K562 (cell line): ENCODE measurements around the gene GORASP2. TPM values are rescaled to one million over a fixed set of nuclear protein-coding genes. Genes with fewer than 3 reads are reported as not detected.

Experiments used
- CHD7 ChIP-seq: fragments of 200-600 bp; sonication (generic); IDR thresholded peaks from one replicate; pipeline ENCODE4 v1.6.1; 2012; ENCODE audit warnings: mild to moderate bottlenecking, low read depth, low read length, inconsistent platforms
- SNIP1 ChIP-seq: fragments of 450-650 bp; IDR thresholded peaks from 2 replicates; pipeline ENCODE4 v1.7.1; 2017; ENCODE audit warnings: low read depth, mild to moderate bottlenecking
- ZNF324 ChIP-seq: fragments of 250-450 bp; sonication (Bioruptor Pico); IDR thresholded peaks from 2 replicates; pipeline ENCODE4 v1.4.0; 2020; ENCODE audit warnings: mild to moderate bottlenecking
- polyA plus RNA-seq, 8 experiments: library from polyadenylated mRNA; depleted of rRNA in 4 of 8; stranded (reverse) in 5 of 8; unstranded in 3 of 8; fragments of >200 nt; fragmentation: Nextera tagmentation in 2 of 8; fragmentation: Illumina TruSeq in 1 of 8; extraction: Ambion mirVana in 2 of 8; extraction: Trizol in 1 of 8; gene quantifications; 2 replicates each; pipeline versions ENCODE4 v1.2.1 to v1.2.3, GENCODE V29; 2011 to 2014; ENCODE audit warnings: inconsistent platforms in 1 of 8, missing spikeins in 1 of 8
- total RNA-seq, 7 experiments: library from RNA; depleted of rRNA in 6 of 7; stranded (reverse); fragments of >200 nt in 6 of 7; fragmentation: Illumina TruSeq in 2 of 7; extraction: Trizol in 2 of 7; gene quantifications; 2 replicates each; pipeline versions ENCODE4 v1.2.1 to v1.2.3, GENCODE V29; 2011 to 2021; ENCODE audit warnings: low replicate concordance in 1 of 7

The GORASP2 gene
- total and polyA plus RNA-seq, 9 of the 15 experiments (the other 6 are each of a cell fraction or from before 2014, with no cell fraction given), result 27.4 to 180 (median 59.6) TPM

- no peak for TF ChIP-seq CHD7
- no peak for TF ChIP-seq SNIP1
- TF ChIP-seq ZNF324 (CRISPR knock-in tag), result no peak
These were observed 21.2 kb downstream of the GORASP2 start (continued) for GRCh38 chr2:170950221-170950761.
